Measurements from ENCODE around the gene FGFR2.

The FGFR2 gene

DNA sequence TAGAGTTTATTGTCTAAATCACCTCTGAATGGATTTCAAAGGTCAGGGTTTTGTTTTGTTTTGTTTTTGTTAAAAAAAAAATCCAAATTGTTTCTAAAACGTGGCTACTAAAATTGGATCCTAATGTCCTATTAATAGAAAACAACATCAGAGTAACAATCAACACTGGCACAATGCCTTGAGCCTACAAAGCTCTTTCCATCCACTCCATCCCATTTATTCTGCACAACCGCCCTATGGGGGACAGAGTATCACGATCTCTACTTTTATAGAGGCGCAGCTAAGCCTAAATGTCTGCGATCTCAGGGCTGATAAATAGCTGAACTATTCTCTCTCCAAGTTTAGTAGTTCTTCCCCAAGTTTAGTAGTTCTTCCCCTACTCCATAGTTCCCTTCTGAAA lies 78.8 kb downstream of the FGFR2 start:
- no peak for DNase-seq (ENCODE audit: low read depth)
- TF ChIP-seq CTCF (IDR thresholded peaks at IDR 0.05; ENCODE audit: low read depth, low read length, missing control alignments): no peak
- no peak overlapping the region for H3K4me3 ChIP-seq (ENCODE audit: low read depth, low read length)

DNA sequence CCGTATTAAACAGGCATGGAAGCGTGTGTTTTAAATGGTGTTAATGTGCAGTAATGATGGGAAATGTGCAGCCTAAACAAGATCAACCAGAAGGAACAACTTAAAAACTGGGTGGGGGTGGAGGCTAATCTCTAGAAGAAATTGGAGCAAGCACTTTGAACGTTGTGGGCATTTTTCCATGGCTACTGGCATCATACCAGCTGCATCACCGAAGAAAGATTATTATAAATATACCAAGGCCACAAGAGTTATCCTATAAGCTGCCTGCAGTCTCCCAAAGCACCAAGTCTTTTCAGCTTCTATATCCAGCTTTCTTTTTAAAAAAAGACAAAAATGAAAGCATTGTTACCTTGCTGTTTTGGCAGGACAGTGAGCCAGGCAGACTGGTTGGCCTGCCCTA lies 79.9 kb downstream of the FGFR2 start:
- no peak for TF ChIP-seq CTCF (IDR thresholded peaks at IDR 0.05; ENCODE audit: low read depth, low read length, missing control alignments)
- DNase-seq (ENCODE audit: low read depth): no peak
- H3K4me3 ChIP-seq (ENCODE audit: low read depth, low read length): no peak overlapping the region

- H3K4me3 ChIP-seq (ENCODE audit: low read depth, low read length): no peak overlapping the region
- DNase-seq (ENCODE audit: low read depth): no peak
- no peak for TF ChIP-seq CTCF (IDR thresholded peaks at IDR 0.05; ENCODE audit: low read depth, low read length, missing control alignments)
These were observed 82.0 kb downstream of the FGFR2 start for GRCh38 chr10:121516093-121516865.

- no peak for TF ChIP-seq CTCF (IDR thresholded peaks at IDR 0.05; ENCODE audit: low read depth, low read length, missing control alignments)
- DNase-seq (ENCODE audit: low read depth): no peak
- no peak overlapping the region for H3K4me3 ChIP-seq (ENCODE audit: low read depth, low read length)
These were observed 83.9 kb downstream of the FGFR2 start for GRCh38 chr10:121514141-121514865.

- DNase-seq (ENCODE audit: low read depth): no peak
- no peak overlapping the region for H3K4me3 ChIP-seq (ENCODE audit: low read depth, low read length)
- TF ChIP-seq CTCF (IDR thresholded peaks at IDR 0.05; ENCODE audit: low read depth, low read length, missing control alignments): no peak
These were observed 86.3 kb downstream of the FGFR2 start for GRCh38 chr10:121511943-121512342.

- no peak overlapping the region for H3K4me3 ChIP-seq (ENCODE audit: low read depth, low read length)
- no peak for DNase-seq (ENCODE audit: low read depth)
- no peak for TF ChIP-seq CTCF (IDR thresholded peaks at IDR 0.05; ENCODE audit: low read depth, low read length, missing control alignments)
These were observed 86.8 kb downstream of the FGFR2 start for GRCh38 chr10:121511460-121511859.

All from GM12864 (cell line).